H1 (cell line): Measurements from ENCODE around the gene SASH3. TPM values are rescaled to one million over a fixed set of nuclear protein-coding genes. Genes with fewer than 3 reads are reported as not detected.

Experiments
- ATF3 ChIP-seq: IDR thresholded peaks from 2 replicates; pipeline ENCODE4 v1.6.1; 2011; ENCODE audit warnings: low read depth, mild to moderate bottlenecking, low read length; ENCODE audit not compliant: insufficient read depth
- SRF ChIP-seq: IDR thresholded peaks from 2 replicates; pipeline ENCODE4 v1.6.1; 2011; ENCODE audit warnings: mild to moderate bottlenecking, low read depth, low read length, moderate library complexity
- polyA plus RNA-seq, 7 experiments: library from polyadenylated mRNA; depleted of rRNA in 3 of 7; stranded (reverse) in 5 of 7; unstranded in 2 of 7; fragments of >200 nt in 5 of 7; fragments of 200-250 nt in 2 of 7; gene quantifications; 1 replicate in 5 of 7; 2 replicates in 1 of 7; 4 replicates in 1 of 7; pipeline versions ENCODE4 v1.2.1 to v1.2.3, GENCODE V29; 2011 to 2013; ENCODE audit warnings: missing spikeins in 2 of 7, mixed read lengths in 2 of 7
- total RNA-seq: library from RNA; stranded (reverse); fragmentation: NEBNext Ultra II Directional; extraction: Animal tissue kit (Norgen Biotek cat#: 25700); gene quantifications from 2 replicates; pipeline ENCODE4 v1.2.1, GENCODE V29; 2021
- TF ChIP-seq, protein P1 (sequence below), 3 experiments: IDR thresholded peaks; 1 replicate in 2 of 3; 2 replicates in 1 of 3; pipeline versions ENCODE4 v1.5.1 to v1.6.1; 2011; ENCODE audit warnings: low read length in 3 of 3, mild to moderate bottlenecking in 3 of 3, inconsistent platforms in 2 of 3, low read depth in 1 of 3, moderate library complexity in 1 of 3; ENCODE audit not compliant: insufficient read depth in 1 of 3; ENCODE audit errors: control extremely low read depth in 1 of 3

SASH3 gene
- total and polyA plus RNA-seq, 2 of the 8 experiments (the other 6 are each of a cell fraction or from before 2014, with no cell fraction given), result not detected

- TF ChIP-seq, protein P1, sequence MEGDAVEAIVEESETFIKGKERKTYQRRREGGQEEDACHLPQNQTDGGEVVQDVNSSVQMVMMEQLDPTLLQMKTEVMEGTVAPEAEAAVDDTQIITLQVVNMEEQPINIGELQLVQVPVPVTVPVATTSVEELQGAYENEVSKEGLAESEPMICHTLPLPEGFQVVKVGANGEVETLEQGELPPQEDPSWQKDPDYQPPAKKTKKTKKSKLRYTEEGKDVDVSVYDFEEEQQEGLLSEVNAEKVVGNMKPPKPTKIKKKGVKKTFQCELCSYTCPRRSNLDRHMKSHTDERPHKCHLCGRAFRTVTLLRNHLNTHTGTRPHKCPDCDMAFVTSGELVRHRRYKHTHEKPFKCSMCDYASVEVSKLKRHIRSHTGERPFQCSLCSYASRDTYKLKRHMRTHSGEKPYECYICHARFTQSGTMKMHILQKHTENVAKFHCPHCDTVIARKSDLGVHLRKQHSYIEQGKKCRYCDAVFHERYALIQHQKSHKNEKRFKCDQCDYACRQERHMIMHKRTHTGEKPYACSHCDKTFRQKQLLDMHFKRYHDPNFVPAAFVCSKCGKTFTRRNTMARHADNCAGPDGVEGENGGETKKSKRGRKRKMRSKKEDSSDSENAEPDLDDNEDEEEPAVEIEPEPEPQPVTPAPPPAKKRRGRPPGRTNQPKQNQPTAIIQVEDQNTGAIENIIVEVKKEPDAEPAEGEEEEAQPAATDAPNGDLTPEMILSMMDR (IDR thresholded peaks at IDR 0.05; ENCODE audit: control extremely low read depth in 1 of 3, insufficient read depth in 1 of 3, low read depth in 1 of 3, low read length in 3 of 3), result no peak
- TF ChIP-seq ATF3 (no peak), SRF (no peak)
These were observed 28.5 kb downstream of the SASH3 start (continued) for GRCh38 chrX:129808158-129808828.
